CD4-positive, alpha-beta T cell treated with Interleukin-4 for 1 hour (primary cell): ENCODE measurements around the gene EMILIN2.

Source experiments
- DNase-seq, 2 donors: peaks; one replicate each; pipeline ENCODE4 v3.0.0-alpha.2; 2020 to 2022

Gene EMILIN2

GRCh38 chr18:2959341-2959740 lies 112.5 kb downstream of the EMILIN2 start:
- DNase-seq, result no peak

DNA sequence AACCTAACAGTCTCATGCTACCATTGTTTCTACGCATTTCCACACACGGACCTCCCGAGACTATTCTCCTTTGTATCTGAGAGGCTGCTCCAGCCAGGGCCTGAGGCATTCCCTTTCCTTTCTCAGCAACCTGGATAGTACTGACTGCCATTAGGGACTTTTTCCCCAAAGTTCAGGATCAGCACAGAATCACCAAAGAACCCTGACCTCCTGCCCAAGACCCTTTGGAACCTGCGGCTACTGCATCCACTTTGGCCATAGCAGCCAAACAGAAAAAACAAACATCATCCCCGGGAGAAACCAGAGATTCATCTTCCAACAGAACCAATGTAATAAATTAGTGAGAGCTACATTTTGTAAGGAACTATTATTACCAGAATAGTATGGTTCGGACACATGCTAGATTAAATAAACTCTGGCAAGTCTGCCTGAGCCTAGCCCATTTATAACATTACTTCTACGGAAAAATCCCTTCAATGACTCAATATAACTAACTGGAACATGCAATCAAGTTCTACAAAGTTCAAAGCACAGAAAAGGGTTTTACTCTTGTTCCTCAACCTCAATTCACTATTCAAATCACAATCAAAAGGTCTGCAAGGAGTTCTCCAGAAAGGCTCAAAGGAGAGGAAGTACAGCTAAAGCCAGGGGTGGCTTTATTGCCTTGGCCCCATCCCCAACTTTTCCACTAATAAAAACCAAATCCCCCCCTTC lies 114.3 kb downstream of the EMILIN2 start:
- DNase-seq, result peak in 1 of 2 donors; percentile 63

DNA sequence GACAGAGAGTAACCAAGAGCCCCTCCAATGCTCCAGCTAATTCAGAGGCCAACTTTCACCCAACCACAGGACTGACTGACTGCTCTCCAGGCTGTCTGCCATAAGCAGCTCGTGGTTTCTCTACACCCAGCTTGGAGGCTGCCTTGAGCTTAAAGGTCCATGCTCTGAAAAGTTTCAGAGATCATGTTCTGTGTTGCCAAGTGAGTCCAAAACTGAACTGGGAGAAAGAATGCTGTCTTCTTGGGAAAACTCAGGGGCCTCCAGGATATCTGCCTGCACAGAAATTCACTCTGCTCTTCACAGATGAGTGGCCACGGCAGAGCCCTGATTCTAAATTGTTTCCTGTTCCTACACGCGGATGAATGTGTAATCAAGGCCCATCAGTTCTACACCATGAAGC lies 115.0 kb downstream of the EMILIN2 start:
- DNase-seq, result peak in 1 of 2 donors; percentile 19

- peak; percentile 75 for DNase-seq
Observed at GRCh38 chr18:2963048-2963447, 116.2 kb downstream of the EMILIN2 start.

GRCh38 chr18:2964361-2965010 lies 117.7 kb downstream of the EMILIN2 start:
- DNase-seq, result peak in 1 of 2 donors; percentile 55
